Ammon's horn (tissue), 1 donor: ENCODE data around the gene NCOA3.
A peak's percentile ranks its signal among the peaks of the same experiment; 100 is the strongest.
"Not testable (repeated sequence)": the region's sequence is repeated elsewhere in the genome, so short reads cannot be mapped to it uniquely, and the experiment has no call there.

Source experiments
- DNase-seq: peaks from one replicate; pipeline ENCODE4 v3.0.0-alpha.2; 2016; ENCODE audit warnings: low spot score

NCOA3 gene

DNA sequence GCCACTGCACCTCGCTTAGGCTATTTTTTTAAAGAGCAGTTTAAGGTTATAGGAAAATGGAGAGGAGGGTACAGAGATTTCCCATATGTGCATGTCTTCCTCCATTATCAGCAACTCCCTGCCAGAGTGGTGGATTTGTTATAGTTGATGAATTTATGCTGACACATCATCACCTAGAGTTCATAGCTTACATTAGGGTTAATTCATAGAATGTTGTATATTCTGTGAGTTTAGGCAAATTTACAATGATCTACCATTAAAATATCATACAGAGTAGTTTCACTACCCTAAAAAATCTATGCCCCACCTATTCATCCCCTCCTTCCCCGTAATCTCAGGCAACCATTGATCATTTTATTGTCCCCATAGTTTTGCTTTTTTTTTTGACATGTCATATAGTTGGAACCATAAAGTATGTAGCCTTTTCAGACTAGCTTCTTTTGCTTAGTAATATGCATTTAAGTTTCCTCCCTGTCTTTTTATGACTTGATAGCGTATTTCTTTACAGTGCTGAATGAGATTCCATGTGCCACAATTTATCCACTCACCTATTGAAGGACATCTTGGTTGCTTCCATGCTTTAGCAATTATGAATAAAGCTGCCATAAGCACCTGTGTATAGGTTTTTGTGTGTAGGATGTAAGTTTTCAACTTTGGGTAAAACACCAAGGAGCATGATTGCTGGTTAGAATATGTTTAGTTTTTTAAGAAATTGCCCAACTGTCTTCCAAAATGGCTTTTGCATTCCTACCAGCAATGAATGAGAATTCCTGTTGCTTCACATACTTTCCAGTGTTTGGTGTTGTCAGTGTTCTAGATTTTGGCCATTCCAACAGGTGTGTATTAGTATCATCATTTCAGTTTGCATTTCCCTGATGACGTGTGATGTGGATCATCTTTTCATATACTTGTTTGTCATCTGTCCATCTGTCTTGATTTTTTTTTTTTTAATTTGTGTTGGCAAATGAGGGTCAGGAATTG, 60.2 kb downstream of the NCOA3 start:
- no peak for DNase-seq

DNA sequence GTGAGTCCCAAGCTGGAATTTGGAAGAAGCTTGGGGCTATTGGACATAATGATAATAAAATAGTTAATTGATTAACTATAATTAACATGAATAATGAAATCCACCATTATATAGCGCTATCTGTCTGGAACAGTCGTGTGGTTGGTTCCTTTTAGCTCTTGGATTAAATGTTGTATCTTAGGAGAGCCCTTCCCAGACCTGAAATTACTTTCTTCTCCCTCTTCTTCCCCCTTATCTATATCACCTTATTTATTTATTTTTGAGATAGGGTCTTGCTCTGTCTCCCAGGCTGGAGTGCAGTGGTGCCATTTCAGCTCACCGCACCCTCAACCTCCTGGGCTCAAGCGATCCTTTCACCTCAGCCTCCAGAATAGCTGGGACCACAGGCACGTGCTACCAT, 64.6 kb downstream of the NCOA3 start:
- DNase-seq = no peak

DNA sequence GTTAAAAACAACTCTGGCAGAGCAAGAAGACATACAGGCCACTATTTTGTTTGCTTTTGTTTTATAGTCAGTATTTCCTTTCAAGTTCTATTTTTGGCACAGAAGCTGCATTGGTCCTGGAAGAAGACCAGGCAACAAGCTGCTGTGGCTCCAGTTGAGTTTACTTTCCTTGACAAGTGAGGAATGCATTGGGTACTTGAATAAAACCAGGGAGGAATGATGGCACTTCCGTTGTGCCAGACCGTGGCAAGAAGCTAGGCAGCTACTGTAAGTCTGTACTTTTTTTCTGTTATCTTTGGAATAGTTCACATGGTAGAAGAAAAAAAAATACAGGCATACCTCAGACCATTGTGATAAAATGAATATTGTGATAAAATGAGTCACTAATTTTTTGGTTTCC, 66.3 kb downstream of the NCOA3 start:
- peak; percentile 18 for DNase-seq

DNA sequence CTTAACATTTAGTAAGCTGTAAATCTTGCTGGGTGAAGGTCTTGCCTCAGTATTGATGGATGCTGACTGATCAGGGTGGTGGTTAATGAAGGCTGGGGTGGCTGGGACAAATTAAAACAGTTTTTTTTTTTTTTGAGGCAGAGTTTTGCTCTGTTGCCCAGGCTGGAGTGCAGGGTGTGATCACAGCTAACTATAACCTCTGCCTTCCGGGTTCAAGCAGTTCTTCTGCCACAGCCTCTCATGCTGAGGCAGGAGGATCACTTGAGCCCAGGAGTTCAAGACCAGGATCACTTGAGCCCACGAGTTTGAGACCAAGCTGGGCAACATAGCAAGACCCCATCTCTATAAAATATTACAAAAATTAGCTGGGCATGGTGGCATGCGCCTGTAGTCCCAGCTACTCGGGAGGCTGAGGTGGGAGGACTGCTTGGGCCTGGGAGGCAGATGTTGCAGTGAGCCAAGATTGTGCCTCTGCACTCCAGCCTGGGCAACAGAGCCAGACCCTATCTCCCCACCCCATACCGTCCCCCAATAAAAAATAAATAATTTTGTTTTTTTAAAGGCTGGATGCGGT, 67.2 kb downstream of the NCOA3 start:
- DNase-seq = no peak

DNA sequence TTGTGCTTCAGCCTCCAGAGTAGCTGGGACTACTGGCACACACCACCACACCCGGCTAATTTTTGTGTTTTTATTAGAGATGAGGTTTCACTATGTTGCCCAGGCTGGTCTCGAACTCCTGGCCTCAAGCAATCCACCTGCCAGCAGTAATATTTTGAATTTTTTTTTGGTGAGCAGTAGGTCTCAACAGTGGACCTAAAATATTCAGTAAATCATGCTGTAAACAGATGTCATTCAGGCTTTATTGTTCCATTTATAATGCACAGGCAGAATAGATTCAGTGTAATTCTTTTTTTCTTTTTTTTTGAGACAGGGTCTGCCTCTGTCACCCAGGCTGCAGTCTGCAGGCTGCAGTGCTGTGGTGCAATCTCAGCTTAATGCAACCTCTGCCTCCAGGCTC, 69.7 kb downstream of the NCOA3 start:
- DNase-seq = no peak

DNA sequence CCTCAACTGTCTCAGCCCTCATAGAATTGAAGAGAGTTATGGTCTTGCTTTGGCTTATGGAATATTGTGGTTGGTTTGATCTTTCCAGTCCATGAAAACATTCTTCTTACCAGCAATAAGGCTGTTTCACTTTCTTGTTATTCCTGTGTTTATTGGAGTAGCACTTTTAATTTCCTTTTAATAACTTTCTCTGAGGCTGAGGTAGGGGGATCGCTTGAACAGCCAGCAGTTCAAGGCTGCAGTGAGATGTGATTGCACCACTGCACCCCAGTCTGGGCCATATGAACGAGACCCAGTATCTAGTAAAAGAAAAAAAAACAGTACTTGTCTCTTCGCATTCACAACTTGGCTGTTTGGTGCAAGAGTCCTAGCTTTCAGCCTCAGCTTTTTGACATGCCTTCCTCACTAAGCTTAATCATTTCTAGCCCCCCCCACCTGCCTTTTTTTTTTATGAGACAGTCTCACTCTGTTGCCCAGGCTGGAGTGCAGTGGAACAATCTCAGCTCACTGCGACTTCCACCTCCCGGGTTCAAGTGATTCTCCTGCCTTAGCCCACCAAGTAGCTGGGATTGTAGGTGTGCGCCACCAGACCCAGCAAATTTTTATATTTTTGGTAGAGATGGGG, 70.5 kb downstream of the NCOA3 start:
- DNase-seq = no peak

DNA sequence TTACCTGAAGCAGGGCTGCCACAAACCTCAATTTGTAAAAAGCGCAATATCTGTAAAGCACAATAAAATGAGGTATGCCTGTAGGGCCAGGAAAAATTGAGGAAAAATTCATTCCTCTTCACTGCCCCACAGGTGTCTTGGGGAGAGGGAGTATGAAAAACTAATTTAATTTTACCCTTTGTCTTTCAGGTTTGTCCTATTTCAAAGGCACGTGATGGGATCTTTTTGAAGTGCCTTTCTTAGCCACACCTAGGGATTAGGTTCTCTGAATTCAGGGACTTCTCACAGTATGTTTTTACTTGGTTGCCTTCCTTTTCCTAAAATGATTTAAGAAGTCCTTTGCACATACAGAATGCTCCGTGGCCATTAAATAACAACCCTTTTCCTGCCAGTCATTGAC, 71.9 kb downstream of the NCOA3 start:
- DNase-seq = no peak

DNA sequence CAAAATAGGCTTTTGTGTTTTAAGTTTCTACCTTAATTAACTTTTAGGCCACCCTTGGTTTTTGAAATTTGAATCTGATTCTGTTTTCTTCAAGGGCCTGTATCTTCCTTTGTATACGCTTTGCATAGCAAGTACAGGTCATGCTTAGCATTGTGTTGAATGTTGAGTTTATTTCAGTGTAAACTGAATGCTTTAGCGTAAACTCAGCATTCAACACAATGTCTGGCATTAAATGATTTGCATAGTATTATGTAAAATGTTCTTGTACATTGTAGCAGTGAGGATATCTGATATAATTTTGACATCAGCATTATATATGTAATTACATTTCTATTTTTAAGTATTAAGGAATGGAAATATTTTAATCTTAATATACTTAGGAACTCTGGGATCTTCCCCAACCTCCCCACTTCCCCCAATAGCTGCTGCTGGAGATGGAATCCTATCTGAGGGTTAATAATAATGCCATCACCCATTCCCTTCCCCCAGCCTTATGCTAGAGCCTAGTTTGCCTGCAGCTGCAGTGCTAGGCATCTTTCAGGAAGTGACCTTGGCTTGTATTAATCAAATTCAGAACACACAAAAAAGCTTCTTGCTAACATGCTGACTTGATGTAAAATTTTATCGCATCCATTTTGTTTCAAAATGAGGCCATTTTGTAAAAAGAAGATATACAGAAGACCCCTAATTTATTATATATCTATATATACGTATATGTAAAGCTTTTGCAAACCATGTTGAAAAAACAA, 73.1 kb downstream of the NCOA3 start:
- DNase-seq = peak; percentile 29

DNA sequence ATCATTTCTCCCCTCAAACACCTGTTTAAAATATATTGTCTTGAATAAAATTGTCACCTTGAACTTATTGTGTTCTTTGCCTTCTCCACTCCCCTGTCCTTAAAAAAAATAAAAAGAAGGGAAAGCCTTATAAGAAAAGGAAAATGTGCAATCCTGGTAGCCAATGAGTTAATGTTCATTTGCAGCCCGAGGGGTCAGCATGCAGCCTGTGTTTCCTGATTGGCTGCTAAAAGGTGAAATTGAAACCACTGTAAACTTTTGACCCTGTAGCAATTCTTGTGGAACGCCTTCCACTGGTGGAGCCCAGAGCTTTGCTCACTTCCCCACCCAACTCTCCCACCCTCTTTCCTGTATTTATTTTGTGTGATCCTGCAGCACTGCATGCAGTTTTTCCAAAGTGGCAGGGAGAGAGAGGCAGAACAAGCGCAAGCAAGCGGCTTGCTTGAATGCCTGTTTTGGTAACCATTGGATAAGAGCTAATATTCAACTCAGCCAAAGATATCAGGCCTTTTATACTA, 74.9 kb downstream of the NCOA3 start:
- peak; percentile 52 for DNase-seq

DNA sequence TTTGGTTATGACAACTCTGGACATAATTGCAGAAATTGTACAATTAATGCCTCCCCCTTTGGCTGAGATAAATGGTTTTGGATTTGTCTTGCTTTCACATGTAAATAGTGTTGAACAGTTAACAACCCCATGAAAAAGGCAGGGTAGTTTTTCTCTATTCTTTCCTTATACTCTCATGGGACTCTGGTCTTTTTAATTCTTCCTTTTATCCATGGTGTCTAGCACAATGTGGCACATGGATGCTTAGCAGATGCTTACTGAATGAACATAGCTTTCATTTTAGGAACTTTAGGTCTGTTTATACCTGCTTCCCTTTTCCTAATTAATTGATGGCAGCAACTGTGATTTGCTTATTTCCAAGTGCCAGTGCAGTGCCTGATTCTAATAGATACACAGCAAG, 75.6 kb downstream of the NCOA3 start:
- no peak for DNase-seq

DNA sequence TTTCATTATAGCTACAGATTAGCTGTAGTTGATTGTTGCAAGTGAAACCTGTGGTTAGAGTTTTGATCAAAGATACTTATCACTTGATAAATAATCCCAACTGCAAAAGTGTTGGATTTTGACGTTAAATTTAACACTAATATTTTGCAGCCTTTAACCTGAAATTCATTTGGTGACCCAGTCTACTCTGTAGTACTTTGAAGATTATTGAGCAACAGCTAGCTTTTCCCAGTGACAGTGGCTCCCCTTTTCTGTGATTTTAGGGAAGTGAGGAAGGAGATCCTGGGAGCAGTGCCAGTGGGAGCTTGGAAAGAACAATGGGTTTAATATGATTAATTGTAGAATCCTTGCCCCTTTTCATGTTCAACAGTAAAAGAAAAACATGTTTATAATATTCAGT, 76.9 kb downstream of the NCOA3 start:
- DNase-seq = no peak

DNA sequence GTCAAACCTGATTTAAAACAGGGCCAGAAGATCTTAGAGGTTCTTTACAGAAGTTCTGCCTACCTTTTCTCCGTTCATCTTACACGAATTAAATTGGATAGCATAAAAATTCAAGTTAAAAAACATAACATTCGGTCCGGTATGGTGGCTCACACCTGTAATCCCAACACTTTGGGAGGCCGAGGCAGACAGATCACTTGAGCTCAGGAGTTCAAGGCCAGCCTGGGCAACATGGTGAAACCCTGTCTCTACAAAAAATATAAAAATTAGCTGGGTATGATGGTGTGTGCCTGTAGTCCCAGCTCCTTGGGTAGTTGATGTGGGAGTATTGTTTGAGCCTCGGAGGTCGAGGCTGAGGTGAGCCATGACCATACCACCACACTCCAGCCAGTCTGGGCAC, 79.0 kb downstream of the NCOA3 start:
- not testable (repeated sequence) for DNase-seq

DNA sequence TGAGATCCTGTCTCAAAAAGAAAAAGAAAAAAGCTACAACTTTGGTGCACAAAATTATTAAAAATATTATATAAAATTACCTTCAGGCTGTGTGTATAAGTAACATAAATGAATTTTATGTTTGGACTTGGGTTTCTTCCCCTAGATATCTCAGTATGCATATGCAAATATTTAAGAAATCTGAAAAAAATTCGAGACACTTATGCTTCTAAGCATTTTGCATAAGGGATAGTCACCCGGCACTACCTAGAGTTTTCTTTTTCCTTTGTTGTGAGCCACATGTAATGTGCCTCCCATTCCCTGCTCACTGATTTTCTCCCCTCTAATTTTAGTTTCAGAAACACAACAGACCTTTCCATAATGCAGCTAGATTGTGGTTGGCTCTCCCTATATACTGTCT, 79.4 kb downstream of the NCOA3 start:
- no peak for DNase-seq

DNA sequence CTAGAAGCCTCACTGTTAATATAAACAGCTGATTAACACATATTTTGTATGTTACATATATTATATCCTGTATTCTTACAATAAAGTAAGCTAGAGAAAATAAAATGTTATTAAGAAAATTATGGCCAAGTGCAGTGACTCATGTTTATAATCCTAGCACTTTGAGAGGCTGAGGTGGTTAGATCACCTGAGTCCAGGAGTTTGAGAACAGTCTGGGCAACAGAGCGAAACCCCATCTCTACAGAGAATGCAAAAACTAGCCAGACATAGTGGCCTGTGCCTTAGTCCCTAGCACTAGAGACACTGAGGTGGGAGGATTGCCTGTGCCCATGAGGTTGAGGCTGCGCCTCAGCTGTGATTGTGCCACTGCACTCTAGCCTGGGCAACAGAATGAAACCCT, 81.9 kb downstream of the NCOA3 start:
- DNase-seq = no peak

DNA sequence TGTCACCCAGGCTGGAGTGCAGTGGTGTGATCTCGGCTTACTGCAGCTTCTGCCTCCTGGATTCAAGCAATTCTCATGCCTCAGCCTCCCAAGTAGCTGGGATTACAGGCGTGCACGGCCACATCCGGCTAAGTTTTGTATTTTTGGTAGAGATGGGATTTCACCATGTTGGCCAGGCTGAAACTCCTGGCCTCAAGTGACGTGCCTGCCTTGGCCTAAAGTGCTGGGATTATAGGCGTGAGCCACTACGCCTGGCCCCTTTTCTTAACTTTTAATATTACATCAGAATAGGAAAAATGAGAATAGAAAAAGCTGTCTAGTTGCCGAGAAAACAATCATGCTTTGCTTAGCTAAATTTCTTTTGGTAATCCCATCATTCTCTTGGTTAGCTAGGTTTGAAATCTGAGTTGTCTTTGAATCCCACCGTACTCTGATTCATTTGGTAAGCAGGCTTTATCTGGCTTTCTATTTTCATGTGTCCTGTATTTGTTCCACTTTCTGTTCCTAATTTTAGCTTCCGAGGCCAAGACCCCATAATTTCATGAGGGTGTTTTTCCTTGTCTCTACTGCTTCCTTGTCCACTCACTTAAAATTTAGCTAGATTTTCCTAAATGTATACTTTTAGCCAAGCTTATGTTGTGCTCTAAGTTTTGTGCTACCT, 83.5 kb downstream of the NCOA3 start:
- no peak for DNase-seq

DNA sequence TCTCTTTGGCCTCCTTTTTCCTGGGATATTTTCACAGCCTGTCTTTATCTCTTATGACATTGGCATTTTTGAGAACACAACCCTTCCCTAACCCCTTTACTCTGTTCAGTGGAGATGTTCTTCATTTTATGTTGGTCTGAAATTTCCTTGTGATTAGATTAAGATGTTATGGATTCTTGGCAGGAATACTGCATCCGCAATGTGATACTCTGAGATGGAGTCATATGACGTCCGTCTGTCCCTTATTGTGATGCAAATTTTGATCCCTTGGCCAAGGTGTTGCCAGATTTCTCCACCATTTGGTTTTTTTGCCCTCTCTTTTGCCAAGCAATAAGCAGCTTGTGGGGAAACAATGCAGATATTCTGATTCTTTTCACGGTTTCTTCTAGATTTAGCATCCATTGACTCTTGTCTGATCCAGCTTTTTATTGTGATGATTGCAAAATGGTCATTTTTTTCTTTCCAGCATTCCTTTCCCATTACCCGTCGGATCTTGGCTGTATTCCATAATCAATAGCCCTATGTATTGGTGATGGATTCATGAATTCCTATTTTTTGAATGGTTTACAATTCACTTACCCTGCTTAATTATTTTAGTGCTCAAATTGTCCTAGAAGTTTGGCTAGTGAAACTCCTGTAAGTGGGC, 85.1 kb downstream of the NCOA3 start:
- no peak for DNase-seq

DNA sequence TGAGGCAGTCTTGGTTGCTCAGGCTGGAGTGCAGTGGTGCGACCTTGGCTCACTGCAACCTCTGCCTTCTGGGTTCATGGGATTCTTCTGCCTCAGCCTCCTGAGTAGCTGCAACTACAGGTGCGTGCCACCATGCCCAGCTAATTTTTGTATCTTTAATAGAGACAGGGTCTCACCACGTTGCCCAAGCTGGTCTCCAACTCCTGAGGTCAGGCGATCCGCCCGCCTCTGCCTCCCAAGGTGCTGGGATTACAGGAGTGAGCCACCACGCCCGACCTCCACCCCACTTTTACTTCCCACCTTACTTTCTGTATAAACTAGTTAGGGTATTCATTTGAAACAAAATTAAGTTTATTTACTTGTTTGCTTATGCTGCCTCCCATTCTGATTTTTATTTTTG, 86.5 kb downstream of the NCOA3 start:
- DNase-seq = no peak

DNA sequence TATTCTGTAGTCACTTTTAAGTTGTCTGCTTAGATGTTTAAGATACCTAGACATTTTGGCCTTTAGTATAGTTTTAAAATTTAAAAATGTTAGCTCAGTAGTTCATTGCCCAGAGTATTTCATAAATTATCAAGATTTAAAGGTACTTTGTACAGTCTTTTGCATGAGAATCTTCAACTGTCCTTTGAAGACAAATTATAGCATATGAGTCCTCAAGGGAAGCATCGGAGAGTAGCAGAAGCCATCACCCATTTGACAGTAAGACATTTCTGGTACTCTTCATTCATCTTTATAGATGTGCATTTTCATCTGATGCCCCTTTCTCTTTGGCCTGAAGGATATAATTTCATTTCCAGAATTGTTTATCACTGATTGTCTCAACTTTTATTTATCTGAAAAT, 89.5 kb downstream of the NCOA3 start:
- no peak for DNase-seq

DNA sequence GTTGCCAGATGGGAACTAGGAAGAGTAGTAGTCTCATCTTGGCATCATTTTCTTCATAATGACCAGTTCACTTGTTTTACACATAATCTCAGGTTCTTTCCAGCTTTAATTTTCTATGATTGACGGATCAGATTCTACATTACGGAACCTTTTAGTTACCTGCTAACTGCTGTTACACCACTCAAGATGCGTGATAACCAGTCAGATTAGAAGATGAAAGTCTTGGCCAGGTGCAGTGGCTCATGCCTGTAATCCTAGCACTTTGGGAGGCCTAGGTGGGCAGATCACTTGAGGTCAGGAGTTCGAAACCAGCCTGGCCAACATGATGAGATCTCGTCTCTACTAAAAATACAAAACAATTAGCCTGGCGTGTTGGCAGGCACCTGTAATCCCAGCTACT, 92.5 kb downstream of the NCOA3 start:
- DNase-seq = no peak

DNA sequence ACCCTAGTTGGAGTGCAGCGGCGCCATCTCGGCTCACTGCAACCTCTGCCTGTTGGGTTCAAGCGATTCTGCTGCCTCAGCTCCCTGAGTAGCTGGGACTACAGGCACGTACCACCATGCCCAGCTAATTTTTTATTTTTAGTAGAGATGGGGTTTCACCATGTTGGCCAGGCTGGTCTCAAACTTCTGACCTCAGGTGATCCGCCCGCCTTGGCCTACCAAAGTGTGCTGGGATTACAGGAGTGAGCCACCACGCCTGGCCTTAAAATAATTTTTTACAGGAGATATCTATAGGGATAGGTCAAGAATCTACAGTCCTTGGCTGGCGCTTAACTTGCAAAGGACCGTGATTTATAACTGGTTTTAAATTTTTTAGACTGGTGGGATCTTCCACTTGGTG, 93.5 kb downstream of the NCOA3 start:
- DNase-seq = not testable (repeated sequence)

DNA sequence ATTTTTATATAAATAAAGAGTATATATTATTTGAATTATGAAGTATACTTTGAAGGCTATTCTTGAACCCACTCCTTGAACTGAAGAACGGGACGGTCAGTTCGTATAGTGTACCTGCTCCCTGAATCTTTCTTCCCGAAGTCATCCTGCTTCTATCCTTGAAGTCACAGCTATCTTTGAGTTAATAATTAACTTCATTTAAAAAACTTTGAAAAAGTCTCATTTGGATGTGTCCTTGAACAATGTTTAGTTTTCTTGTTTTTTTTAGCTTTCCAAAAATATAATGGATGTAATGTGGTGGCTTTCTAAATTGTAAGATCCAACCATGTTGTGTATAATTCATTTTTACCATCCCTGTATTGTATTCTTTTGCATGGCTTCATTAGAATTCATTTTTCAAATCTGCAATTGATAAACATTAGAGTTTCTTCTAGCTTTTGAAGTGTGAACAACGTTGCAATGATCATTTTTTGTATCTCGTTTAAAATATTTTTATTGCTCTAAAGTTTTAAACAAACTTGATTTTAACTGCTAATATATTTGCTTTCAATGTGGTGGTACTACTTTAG, 94.4 kb downstream of the NCOA3 start:
- no peak for DNase-seq
